Astrocyte (in vitro differentiated cells and primary cell): ENCODE measurements around the gene NPPB.

Experiments used
- EZH2 ChIP-seq: IDR thresholded peaks from 2 replicates; pipeline ENCODE4 v1.6.1; 2012; ENCODE audit warnings: mild to moderate bottlenecking, low read length, inconsistent platforms; ENCODE audit not compliant: insufficient read depth
- TF ChIP-seq, protein P1 (sequence below): IDR thresholded peaks from 2 replicates; pipeline ENCODE4 v1.5.1; 2011; ENCODE audit warnings: low read depth, mild to moderate bottlenecking, inconsistent platforms, low read length, moderate library complexity; ENCODE audit not compliant: insufficient read depth

DNA sequence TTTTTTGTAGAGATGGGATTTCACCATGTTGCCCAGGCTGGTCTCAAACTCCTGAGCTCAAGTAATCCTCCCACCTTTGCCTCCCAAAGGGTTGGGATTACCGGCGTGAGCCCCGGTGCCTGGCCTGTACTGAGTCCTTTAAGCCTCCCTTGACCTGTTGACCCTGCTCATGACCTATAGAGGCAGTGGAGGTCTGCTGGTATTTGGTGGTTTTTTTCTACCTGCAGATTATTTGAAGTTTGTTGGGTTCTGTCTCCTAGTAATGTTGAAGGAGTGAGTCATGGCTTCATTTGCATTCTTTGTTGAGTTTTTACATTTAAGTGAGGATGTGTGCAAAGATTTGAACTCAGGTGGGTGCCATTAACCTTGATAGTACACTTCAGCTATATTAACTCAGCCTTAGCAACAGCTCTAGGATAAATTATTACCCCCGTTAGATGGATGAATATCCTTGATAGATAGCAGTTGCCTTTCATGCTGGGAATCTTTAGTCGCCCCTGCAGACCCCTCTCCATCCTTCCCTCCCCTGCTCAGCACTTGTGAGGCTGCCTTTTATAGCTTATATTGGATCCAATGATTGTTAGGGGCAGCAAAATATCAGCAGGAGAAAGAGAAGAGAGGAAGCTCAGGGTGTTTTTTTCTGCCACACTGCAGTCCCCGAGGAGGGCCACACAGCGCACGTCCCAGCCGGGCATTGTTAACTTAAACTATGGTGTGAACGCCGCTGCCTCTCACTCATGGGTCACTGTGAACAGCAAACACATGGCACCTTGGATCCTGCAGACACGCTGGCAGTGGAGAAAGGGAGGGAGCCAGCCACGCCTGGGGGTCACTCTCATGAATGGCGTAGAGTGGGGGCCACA lies 14.9 kb upstream of the NPPB start:
- TF ChIP-seq, protein P1, sequence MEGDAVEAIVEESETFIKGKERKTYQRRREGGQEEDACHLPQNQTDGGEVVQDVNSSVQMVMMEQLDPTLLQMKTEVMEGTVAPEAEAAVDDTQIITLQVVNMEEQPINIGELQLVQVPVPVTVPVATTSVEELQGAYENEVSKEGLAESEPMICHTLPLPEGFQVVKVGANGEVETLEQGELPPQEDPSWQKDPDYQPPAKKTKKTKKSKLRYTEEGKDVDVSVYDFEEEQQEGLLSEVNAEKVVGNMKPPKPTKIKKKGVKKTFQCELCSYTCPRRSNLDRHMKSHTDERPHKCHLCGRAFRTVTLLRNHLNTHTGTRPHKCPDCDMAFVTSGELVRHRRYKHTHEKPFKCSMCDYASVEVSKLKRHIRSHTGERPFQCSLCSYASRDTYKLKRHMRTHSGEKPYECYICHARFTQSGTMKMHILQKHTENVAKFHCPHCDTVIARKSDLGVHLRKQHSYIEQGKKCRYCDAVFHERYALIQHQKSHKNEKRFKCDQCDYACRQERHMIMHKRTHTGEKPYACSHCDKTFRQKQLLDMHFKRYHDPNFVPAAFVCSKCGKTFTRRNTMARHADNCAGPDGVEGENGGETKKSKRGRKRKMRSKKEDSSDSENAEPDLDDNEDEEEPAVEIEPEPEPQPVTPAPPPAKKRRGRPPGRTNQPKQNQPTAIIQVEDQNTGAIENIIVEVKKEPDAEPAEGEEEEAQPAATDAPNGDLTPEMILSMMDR: no peak
- no peak for TF ChIP-seq EZH2
